Measurements from ENCODE around the gene PRC1. TPM values are rescaled to one million over a fixed set of nuclear protein-coding genes. Genes with fewer than 3 reads are reported as not detected.

PRC1 gene
- total RNA-seq, 2 donors from 2014 or later: 4.8 to 12.9 TPM

GRCh38 chr15:90948506-90948905 is 45.8 kb downstream of the PRC1 start:
- H3K4me1 ChIP-seq: no peaks in the 10 kb centered on the region
- H3K36me3 ChIP-seq: peaks cover 91% of the 10 kb centered on the region
- H3K9me3 ChIP-seq: no peaks in the 10 kb centered on the region
- H3K27me3 ChIP-seq: no peaks in the 10 kb centered on the region
- no peak overlapping the region for H3K4me3 ChIP-seq
- TF ChIP-seq CTCF (IDR thresholded peaks at IDR 0.05): no peak
- H3K27ac ChIP-seq: no peak overlapping the region
- DNase-seq (ENCODE audit: low spot score): no peak

GRCh38 chr15:90947577-90948357 is 46.6 kb downstream of the PRC1 start:
- Histone ChIP-seq H3K9me3 (no peaks in the 10 kb centered on the region), H3K27ac (no peak overlapping the region), H3K36me3 (peaks cover 93% of the 10 kb centered on the region), H3K4me1 (no peaks in the 10 kb centered on the region), H3K4me3 (no peak overlapping the region), H3K27me3 (no peaks in the 10 kb centered on the region)
- TF ChIP-seq CTCF (IDR thresholded peaks at IDR 0.05): no peak
- DNase-seq (ENCODE audit: low spot score): no peak

GRCh38 chr15:90946941-90947576 is 47.3 kb downstream of the PRC1 start:
- no peaks in the 10 kb centered on the region for H3K27me3 ChIP-seq
- H3K36me3 ChIP-seq: peaks cover 93% of the 10 kb centered on the region
- H3K9me3 ChIP-seq: no peaks in the 10 kb centered on the region
- H3K27ac ChIP-seq: no peak overlapping the region
- H3K4me3 ChIP-seq: no peak overlapping the region
- DNase-seq (ENCODE audit: low spot score): no peak
- TF ChIP-seq CTCF (IDR thresholded peaks at IDR 0.05): no peak
- H3K4me1 ChIP-seq: no peaks in the 10 kb centered on the region

- H3K4me1 ChIP-seq: no peaks in the 10 kb centered on the region
- H3K4me3 ChIP-seq: no peak overlapping the region
- H3K27me3 ChIP-seq: no peaks in the 10 kb centered on the region
- H3K9me3 ChIP-seq: no peaks in the 10 kb centered on the region
- no peak overlapping the region for H3K27ac ChIP-seq
- H3K36me3 ChIP-seq: peaks cover 93% of the 10 kb centered on the region
- TF ChIP-seq CTCF (IDR thresholded peaks at IDR 0.05): no peak
- no peak for DNase-seq (ENCODE audit: low spot score)
Measured at GRCh38 chr15:90946538-90946937, 47.8 kb downstream of the PRC1 start.

- H3K9me3 ChIP-seq: no peaks in the 10 kb centered on the region
- no peak overlapping the region for H3K4me3 ChIP-seq
- no peaks in the 10 kb centered on the region for H3K4me1 ChIP-seq
- no peaks in the 10 kb centered on the region for H3K27me3 ChIP-seq
- H3K36me3 ChIP-seq: peaks cover 93% of the 10 kb centered on the region
- TF ChIP-seq CTCF (IDR thresholded peaks at IDR 0.05): no peak
- H3K27ac ChIP-seq: no peak overlapping the region
- no peak for DNase-seq (ENCODE audit: low spot score)
Measured at GRCh38 chr15:90945091-90945490, 49.2 kb downstream of the PRC1 start.

Measured in right atrium auricular region (tissue), 2 donors.